GM23338 (cell line): ENCODE data around the gene MRPL22. TPM values are rescaled to one million over a fixed set of nuclear protein-coding genes. Genes with fewer than 3 reads are reported as not detected.
"Not testable (repeated sequence)": the region's sequence is repeated elsewhere in the genome, so short reads cannot be mapped to it uniquely, and the experiment has no call there.

Experiments
- ATAC-seq: fragments of 200-7000 bp; cut with Tn5 transposase; 3 replicates; pipeline ENCODE4 v1.9.1; 2020
- DNase-seq: peaks from one replicate; pipeline ENCODE4 v3.0.0-alpha.2; 2015; ENCODE audit warnings: low spot score
- H2AFZ ChIP-seq: fragments of 200-600 bp; sonication (generic); 2 replicates; pipeline ENCODE4 v1.8.0; 2016; ENCODE audit warnings: antibody characterized with exemption, mild to moderate bottlenecking, moderate library complexity
- H3F3A ChIP-seq: fragments of 200-600 bp; sonication (generic); replicated peaks from 2 replicates; pipeline ENCODE4 v1.8.0; 2017; ENCODE audit warnings: antibody characterized with exemption, mixed run types, low read depth
- H3K27ac ChIP-seq: fragments of 200-600 bp; sonication (generic); 2 replicates; pipeline ENCODE4 v1.6.1; 2016; ENCODE audit warnings: low read depth
- H3K27me3 ChIP-seq: fragments of 200-600 bp; sonication (generic); 2 replicates; pipeline ENCODE4 v1.8.0; 2016; ENCODE audit warnings: mild to moderate bottlenecking, mixed run types, moderate library complexity; ENCODE audit not compliant: insufficient read depth
- H3K36me3 ChIP-seq: fragments of 200-600 bp; sonication (generic); 2 replicates; pipeline ENCODE4 v1.8.0; 2016; ENCODE audit warnings: mild to moderate bottlenecking; ENCODE audit not compliant: insufficient read depth
- H3K4me1 ChIP-seq: fragments of 200-600 bp; sonication (generic); 2 replicates; pipeline ENCODE4 v1.8.0; 2016; ENCODE audit warnings: mild to moderate bottlenecking, moderate library complexity; ENCODE audit not compliant: insufficient read depth
- H3K4me2 ChIP-seq: fragments of 200-600 bp; sonication (generic); 2 replicates; pipeline ENCODE4 v1.7.1; 2017; ENCODE audit warnings: mixed run types
- H3K4me3 ChIP-seq: fragments of 200-600 bp; sonication (generic); 2 replicates; pipeline ENCODE4 v1.6.1; 2016; ENCODE audit warnings: mixed run types
- H3K79me2 ChIP-seq: fragments of 200-600 bp; sonication (generic); replicated peaks from 2 replicates; pipeline ENCODE4 v1.8.0; 2017; ENCODE audit warnings: mild to moderate bottlenecking; ENCODE audit not compliant: insufficient read depth
- H3K9me2 ChIP-seq: fragments of 200-600 bp; sonication (generic); 2 replicates; pipeline ENCODE4 v1.8.0; 2017; ENCODE audit not compliant: insufficient read depth
- H4K20me1 ChIP-seq: fragments of 200-600 bp; sonication (generic); replicated peaks from 2 replicates; pipeline ENCODE4 v1.8.0; 2017; ENCODE audit warnings: mild to moderate bottlenecking; ENCODE audit not compliant: insufficient read depth
- H3K27ac Mint-ChIP-seq: 2 replicates; pipeline ENCODE4 v1.8.0; 2020; ENCODE audit warnings: inconsistent platforms, mild to moderate bottlenecking, moderate library complexity, mixed read lengths
- H3K27me3 Mint-ChIP-seq: 3 replicates; pipeline ENCODE4 v1.8.0; 2022; ENCODE audit warnings: low read depth, mild to moderate bottlenecking, moderate library complexity, mixed read lengths, inconsistent platforms; ENCODE audit not compliant: insufficient read depth, poor library complexity
- H3K36me3 Mint-ChIP-seq: 3 replicates; pipeline ENCODE4 v1.8.0; 2021; ENCODE audit warnings: low read depth, mild to moderate bottlenecking, inconsistent platforms, moderate library complexity, mixed read lengths
- H3K4me1 Mint-ChIP-seq: 3 replicates; pipeline ENCODE4 v1.8.0; 2020; ENCODE audit warnings: mild to moderate bottlenecking, inconsistent platforms, mixed read lengths
- H3K4me3 Mint-ChIP-seq: 3 replicates; pipeline ENCODE4 v1.8.0; 2021; ENCODE audit warnings: moderate library complexity, mild to moderate bottlenecking, inconsistent platforms, mixed read lengths
- H3K9me3 Mint-ChIP-seq: 3 replicates; pipeline ENCODE4 v1.8.0; 2020; ENCODE audit warnings: moderate library complexity, mild to moderate bottlenecking, inconsistent platforms, mixed read lengths
- CREB1 ChIP-seq: fragments of 250-450 bp; sonication (Bioruptor Pico); IDR thresholded peaks from 2 replicates; pipeline ENCODE4 v1.5.0; 2020; ENCODE audit warnings: low read depth, mild to moderate bottlenecking, moderate library complexity
- CTCF ChIP-seq, 2 experiments: fragments of 200-600 bp in 1 of 2; sonication (generic) in 1 of 2; conservative IDR thresholded peaks; 2 replicates each; pipeline versions ENCODE4 v1.5.1 to v1.6.1; 2016 to 2017; ENCODE audit warnings: antibody characterized with exemption in 2 of 2, low read depth in 2 of 2, mild to moderate bottlenecking in 2 of 2, moderate library complexity in 1 of 2
- EZH2 ChIP-seq: fragments of 200-600 bp; sonication (generic); IDR thresholded peaks from one replicate; pipeline ENCODE4 v1.8.0; 2017; ENCODE audit warnings: antibody characterized with exemption, mild to moderate bottlenecking, low read depth; ENCODE audit not compliant: unreplicated experiment
- EZH2phosphoT487 ChIP-seq: fragments of 200-600 bp; sonication (generic); IDR thresholded peaks from one replicate; pipeline ENCODE4 v1.8.1; 2018; ENCODE audit warnings: antibody characterized with exemption; ENCODE audit not compliant: unreplicated experiment
- JUNB ChIP-seq: IDR thresholded peaks from one replicate; pipeline ENCODE4 v1.6.1; 2016; ENCODE audit warnings: antibody characterized with exemption; ENCODE audit not compliant: unreplicated experiment
- NANOG ChIP-seq: IDR thresholded peaks from 2 replicates; pipeline ENCODE4 v1.6.1; 2016; ENCODE audit warnings: antibody characterized with exemption, borderline replicate concordance
- STAT1 ChIP-seq: IDR thresholded peaks from one replicate; pipeline ENCODE4 v1.6.1; 2016; ENCODE audit warnings: antibody characterized with exemption; ENCODE audit not compliant: unreplicated experiment
- ZNF462 ChIP-seq: fragments of 250-450 bp; sonication (Bioruptor Pico); IDR thresholded peaks from 2 replicates; pipeline ENCODE4 v1.5.0; 2020; ENCODE audit warnings: mild to moderate bottlenecking, moderate library complexity
- polyA plus RNA-seq: library from polyadenylated mRNA; unstranded; fragments of >200 nt; fragmentation: Nextera tagmentation; extraction: Ambion mirVana; gene quantifications from 2 replicates; pipeline ENCODE4 v1.2.1, GENCODE V29; 2016
- total RNA-seq: library from RNA; depleted of rRNA; stranded (reverse); fragments of >200 nt; shearing (Covaris generic); gene quantifications from 2 replicates; pipeline ENCODE4 v1.2.3, GENCODE V29; 2014

MRPL22 gene
- total and polyA plus RNA-seq, 2 experiments from 2014 or later = 32.1 to 256 TPM

GRCh38 chr5:154971501-154971900 lies 30.6 kb downstream of the MRPL22 start (continued):
- TF ChIP-seq ZNF462 (CRISPR knock-in tag) = no peak
- TF ChIP-seq CTCF (conservative IDR thresholded peaks at IDR 0.05; ENCODE audit: low read depth in 2 of 2) = no peak
- no peak for TF ChIP-seq EZH2

GRCh38 chr5:154972476-154973080 lies 31.7 kb downstream of the MRPL22 start:
- Mint-ChIP-seq H3K36me3 (peaks cover 19% of the 10 kb centered on the region), H3K27ac (no peak overlapping the region), H3K4me1 (no peaks in the 10 kb centered on the region), H3K27me3 (no peaks in the 10 kb centered on the region), H3K4me3 (no peak overlapping the region), H3K9me3 (peaks cover 6% of the 10 kb centered on the region; the same call in 1 of the 3 replicates)
- H3K36me3 ChIP-seq = no peaks in the 10 kb centered on the region
- H3K4me3 ChIP-seq = no peak overlapping the region
- DNase-seq (peak; percentile 77), ATAC-seq (peak; percentile 66)
- TF ChIP-seq STAT1 (no peak), CREB1 (no peak), EZH2phosphoT487 (no peak), JUNB (no peak), CTCF (conservative IDR thresholded peaks at IDR 0.05; ENCODE audit: low read depth in 2 of 2) (peak; percentile 88 to 91), NANOG (no peak)
- no peaks in the 10 kb centered on the region for H4K20me1 ChIP-seq
- no peaks in the 10 kb centered on the region for H3K9me2 ChIP-seq
- no peaks in the 10 kb centered on the region for H3F3A ChIP-seq
- H3K4me2 ChIP-seq = no peak overlapping the region
- H3K79me2 ChIP-seq = no peaks in the 10 kb centered on the region
- H3K27ac ChIP-seq = no peak overlapping the region
- H2AFZ ChIP-seq = no peak overlapping the region
- no peaks in the 10 kb centered on the region for H3K27me3 ChIP-seq
- H3K4me1 ChIP-seq = no peaks in the 10 kb centered on the region

GRCh38 chr5:154976082-154976481 lies 35.2 kb downstream of the MRPL22 start:
- not testable (repeated sequence) for H4K20me1 ChIP-seq, H3K9me3 Mint-ChIP-seq, H3K4me1 ChIP-seq, H3K79me2 ChIP-seq, H3K9me2 ChIP-seq, DNase-seq, ATAC-seq, H3K27ac ChIP-seq, H3K4me2 ChIP-seq, H3K36me3 ChIP-seq, H3K4me3 Mint-ChIP-seq, H3K27me3 Mint-ChIP-seq, H3K4me3 ChIP-seq, H3K27me3 ChIP-seq, H3K4me1 Mint-ChIP-seq, H2AFZ ChIP-seq, H3K27ac Mint-ChIP-seq, H3F3A ChIP-seq
- H3K36me3 Mint-ChIP-seq = peaks cover 19% of the 10 kb centered on the region
